HepG2 (cell line): ENCODE data around the gene FBXO5. TPM values are rescaled to one million over a fixed set of nuclear protein-coding genes. Genes with fewer than 3 reads are reported as not detected.

ENCODE experiments used
- HOXD1 ChIP-seq: sonication (generic); formaldehyde crosslinking; IDR thresholded peaks from 2 replicates; pipeline ENCODE4 v1.5.0; 2020; ENCODE audit warnings: missing genetic modification reagents
- KLF12 ChIP-seq: sonication (generic); formaldehyde crosslinking; IDR thresholded peaks from 2 replicates; pipeline ENCODE4 v1.4.0; 2020; ENCODE audit warnings: missing genetic modification reagents, borderline replicate concordance
- NR2C2 ChIP-seq: sonication (generic); formaldehyde crosslinking; IDR thresholded peaks from 2 replicates; pipeline ENCODE4 v1.4.0; 2020; ENCODE audit warnings: missing genetic modification reagents, mild to moderate bottlenecking, moderate library complexity, borderline replicate concordance
- RFX3 ChIP-seq: IDR thresholded peaks from 2 replicates; pipeline ENCODE4 v1.6.1; 2016; ENCODE audit warnings: missing biosample characterization, missing genetic modification reagents
- ZBTB1 ChIP-seq: sonication (generic); formaldehyde crosslinking; IDR thresholded peaks from 2 replicates; pipeline ENCODE4 v1.4.0; 2020; ENCODE audit warnings: missing genetic modification reagents, borderline replicate concordance
- ZNF3 ChIP-seq: IDR thresholded peaks from 2 replicates; pipeline ENCODE4 v1.7.0; 2017; ENCODE audit warnings: inconsistent platforms
- ZNF549 ChIP-seq: sonication (generic); formaldehyde crosslinking; IDR thresholded peaks from 2 replicates; pipeline ENCODE4 v1.5.0; 2020; ENCODE audit warnings: missing genetic modification reagents
- ZNF605 ChIP-seq: sonication (generic); formaldehyde crosslinking; IDR thresholded peaks from 2 replicates; pipeline ENCODE4 v1.8.0; 2022; ENCODE audit warnings: mild to moderate bottlenecking, missing genetic modification reagents
- ZSCAN20 ChIP-seq: sonication (generic); formaldehyde crosslinking; IDR thresholded peaks from 2 replicates; pipeline ENCODE4 v1.4.0; 2020; ENCODE audit warnings: missing genetic modification reagents, mild to moderate bottlenecking, borderline replicate concordance
- polyA plus RNA-seq, 8 experiments: library from polyadenylated mRNA; depleted of rRNA in 3 of 8; stranded (reverse) in 7 of 8; unstranded in 1 of 8; fragments of >200 nt; fragmentation: Illumina TruSeq in 4 of 8; extraction: Trizol in 4 of 8; gene quantifications; 2 replicates each; pipeline versions ENCODE4 v1.2.1 to v1.2.3, GENCODE V29; 2011 to 2016; ENCODE audit warnings: low read depth in 4 of 8, missing spikeins in 1 of 8, mixed read lengths in 1 of 8; ENCODE audit not compliant: insufficient read depth in 1 of 8
- total RNA-seq, 5 experiments: library from RNA; depleted of rRNA; stranded (reverse); fragments of >200 nt; fragmentation: Illumina TruSeq; extraction: Trizol; gene quantifications; 2 replicates each; pipeline ENCODE4 v1.2.3, GENCODE V29; 2016; ENCODE audit warnings: low read depth in 1 of 5
- TF ChIP-seq, protein P1 (sequence below): sonication (generic); formaldehyde crosslinking; IDR thresholded peaks from 2 replicates; pipeline ENCODE4 v1.5.0; 2020; ENCODE audit warnings: missing genetic modification reagents
- TF ChIP-seq, protein P2 (sequence below): sonication (generic); formaldehyde crosslinking; IDR thresholded peaks from 2 replicates; pipeline ENCODE4 v1.5.1; 2020; ENCODE audit warnings: missing genetic modification reagents, mild to moderate bottlenecking, borderline replicate concordance
- TF ChIP-seq, protein P3 (sequence below): sonication (generic); formaldehyde crosslinking; IDR thresholded peaks from 2 replicates; pipeline ENCODE4 v1.5.0; 2020; ENCODE audit warnings: mild to moderate bottlenecking, low read depth, missing genetic modification reagents, borderline replicate concordance
- TF ChIP-seq, protein P4 (sequence below): sonication (generic); formaldehyde crosslinking; IDR thresholded peaks from 2 replicates; pipeline ENCODE4 v1.9.0; 2021; ENCODE audit warnings: mild to moderate bottlenecking, missing genetic modification reagents
- TF ChIP-seq, protein P5 (sequence below): sonication (generic); formaldehyde crosslinking; IDR thresholded peaks from 2 replicates; pipeline ENCODE4 v1.5.0; 2020; ENCODE audit warnings: mild to moderate bottlenecking, missing genetic modification reagents, borderline replicate concordance

The FBXO5 gene
- total and polyA plus RNA-seq, 2 of the 13 experiments (the other 11 are each of a cell fraction or from before 2014, with no cell fraction given): 15.8 to 41.5 TPM

DNA sequence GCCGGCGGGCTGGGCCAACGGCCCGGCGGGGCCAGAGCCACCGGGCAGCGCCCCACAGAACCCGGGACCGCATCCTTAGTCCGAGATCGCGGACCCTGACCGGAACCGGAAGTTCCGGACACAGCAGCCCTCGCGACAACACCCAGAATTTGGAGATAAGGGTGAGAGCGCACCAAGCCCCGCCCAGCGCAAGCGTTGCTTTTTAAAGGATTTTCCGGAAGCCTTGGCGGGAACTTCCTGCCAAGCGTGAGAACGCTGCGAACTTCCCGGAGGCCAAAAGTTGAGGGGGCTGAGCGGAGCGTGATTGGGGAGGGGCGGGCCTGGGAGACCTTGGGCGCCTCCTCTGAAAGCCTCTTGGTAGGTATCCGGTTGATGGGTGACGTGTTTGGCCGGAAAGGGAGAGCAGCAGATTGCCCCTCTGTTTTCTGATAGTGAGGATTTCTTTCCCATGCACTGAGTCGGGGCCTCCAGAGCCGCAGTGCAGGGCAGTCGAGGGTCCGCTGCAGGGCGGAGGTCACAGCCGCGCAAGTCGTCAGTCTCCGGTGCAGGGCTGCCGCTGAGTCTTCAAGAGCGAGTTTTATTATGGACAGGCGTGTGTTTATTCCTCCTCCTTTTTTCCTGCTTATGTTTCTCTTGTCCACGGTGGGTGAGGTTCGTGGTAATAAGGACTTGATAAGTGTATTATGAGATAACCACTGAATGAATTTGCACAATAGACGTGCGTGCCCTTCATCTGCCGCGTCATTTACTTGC, 19.9 kb upstream of the FBXO5 start, which contains the start of gene MTRF1L (continued):
- TF ChIP-seq, protein P1, sequence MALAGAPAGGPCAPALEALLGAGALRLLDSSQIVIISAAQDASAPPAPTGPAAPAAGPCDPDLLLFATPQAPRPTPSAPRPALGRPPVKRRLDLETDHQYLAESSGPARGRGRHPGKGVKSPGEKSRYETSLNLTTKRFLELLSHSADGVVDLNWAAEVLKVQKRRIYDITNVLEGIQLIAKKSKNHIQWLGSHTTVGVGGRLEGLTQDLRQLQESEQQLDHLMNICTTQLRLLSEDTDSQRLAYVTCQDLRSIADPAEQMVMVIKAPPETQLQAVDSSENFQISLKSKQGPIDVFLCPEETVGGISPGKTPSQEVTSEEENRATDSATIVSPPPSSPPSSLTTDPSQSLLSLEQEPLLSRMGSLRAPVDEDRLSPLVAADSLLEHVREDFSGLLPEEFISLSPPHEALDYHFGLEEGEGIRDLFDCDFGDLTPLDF: peak; percentile 91
- TF ChIP-seq ZNF3 (CRISPR knock-in tag): 0 out of 2 replicates have a peak, but pooled peaks have one; percentile 27
- no peak for TF ChIP-seq RFX3
- peak; percentile 78; the same call in 1 of the 2 replicates for TF ChIP-seq ZSCAN20 (CRISPR knock-in tag)
- TF ChIP-seq, protein P2, sequence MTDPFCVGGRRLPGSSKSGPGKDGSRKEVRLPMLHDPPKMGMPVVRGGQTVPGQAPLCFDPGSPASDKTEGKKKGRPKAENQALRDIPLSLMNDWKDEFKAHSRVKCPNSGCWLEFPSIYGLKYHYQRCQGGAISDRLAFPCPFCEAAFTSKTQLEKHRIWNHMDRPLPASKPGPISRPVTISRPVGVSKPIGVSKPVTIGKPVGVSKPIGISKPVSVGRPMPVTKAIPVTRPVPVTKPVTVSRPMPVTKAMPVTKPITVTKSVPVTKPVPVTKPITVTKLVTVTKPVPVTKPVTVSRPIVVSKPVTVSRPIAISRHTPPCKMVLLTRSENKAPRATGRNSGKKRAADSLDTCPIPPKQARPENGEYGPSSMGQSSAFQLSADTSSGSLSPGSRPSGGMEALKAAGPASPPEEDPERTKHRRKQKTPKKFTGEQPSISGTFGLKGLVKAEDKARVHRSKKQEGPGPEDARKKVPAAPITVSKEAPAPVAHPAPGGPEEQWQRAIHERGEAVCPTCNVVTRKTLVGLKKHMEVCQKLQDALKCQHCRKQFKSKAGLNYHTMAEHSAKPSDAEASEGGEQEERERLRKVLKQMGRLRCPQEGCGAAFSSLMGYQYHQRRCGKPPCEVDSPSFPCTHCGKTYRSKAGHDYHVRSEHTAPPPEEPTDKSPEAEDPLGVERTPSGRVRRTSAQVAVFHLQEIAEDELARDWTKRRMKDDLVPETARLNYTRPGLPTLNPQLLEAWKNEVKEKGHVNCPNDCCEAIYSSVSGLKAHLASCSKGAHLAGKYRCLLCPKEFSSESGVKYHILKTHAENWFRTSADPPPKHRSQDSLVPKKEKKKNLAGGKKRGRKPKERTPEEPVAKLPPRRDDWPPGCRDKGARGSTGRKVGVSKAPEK: no peak
- peak; percentile 82 for TF ChIP-seq HOXD1 (CRISPR knock-in tag)
- TF ChIP-seq, protein P3, sequence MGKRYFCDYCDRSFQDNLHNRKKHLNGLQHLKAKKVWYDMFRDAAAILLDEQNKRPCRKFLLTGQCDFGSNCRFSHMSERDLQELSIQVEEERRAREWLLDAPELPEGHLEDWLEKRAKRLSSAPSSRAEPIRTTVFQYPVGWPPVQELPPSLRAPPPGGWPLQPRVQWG (CRISPR knock-in tag): no peak
- TF ChIP-seq, protein P4, sequence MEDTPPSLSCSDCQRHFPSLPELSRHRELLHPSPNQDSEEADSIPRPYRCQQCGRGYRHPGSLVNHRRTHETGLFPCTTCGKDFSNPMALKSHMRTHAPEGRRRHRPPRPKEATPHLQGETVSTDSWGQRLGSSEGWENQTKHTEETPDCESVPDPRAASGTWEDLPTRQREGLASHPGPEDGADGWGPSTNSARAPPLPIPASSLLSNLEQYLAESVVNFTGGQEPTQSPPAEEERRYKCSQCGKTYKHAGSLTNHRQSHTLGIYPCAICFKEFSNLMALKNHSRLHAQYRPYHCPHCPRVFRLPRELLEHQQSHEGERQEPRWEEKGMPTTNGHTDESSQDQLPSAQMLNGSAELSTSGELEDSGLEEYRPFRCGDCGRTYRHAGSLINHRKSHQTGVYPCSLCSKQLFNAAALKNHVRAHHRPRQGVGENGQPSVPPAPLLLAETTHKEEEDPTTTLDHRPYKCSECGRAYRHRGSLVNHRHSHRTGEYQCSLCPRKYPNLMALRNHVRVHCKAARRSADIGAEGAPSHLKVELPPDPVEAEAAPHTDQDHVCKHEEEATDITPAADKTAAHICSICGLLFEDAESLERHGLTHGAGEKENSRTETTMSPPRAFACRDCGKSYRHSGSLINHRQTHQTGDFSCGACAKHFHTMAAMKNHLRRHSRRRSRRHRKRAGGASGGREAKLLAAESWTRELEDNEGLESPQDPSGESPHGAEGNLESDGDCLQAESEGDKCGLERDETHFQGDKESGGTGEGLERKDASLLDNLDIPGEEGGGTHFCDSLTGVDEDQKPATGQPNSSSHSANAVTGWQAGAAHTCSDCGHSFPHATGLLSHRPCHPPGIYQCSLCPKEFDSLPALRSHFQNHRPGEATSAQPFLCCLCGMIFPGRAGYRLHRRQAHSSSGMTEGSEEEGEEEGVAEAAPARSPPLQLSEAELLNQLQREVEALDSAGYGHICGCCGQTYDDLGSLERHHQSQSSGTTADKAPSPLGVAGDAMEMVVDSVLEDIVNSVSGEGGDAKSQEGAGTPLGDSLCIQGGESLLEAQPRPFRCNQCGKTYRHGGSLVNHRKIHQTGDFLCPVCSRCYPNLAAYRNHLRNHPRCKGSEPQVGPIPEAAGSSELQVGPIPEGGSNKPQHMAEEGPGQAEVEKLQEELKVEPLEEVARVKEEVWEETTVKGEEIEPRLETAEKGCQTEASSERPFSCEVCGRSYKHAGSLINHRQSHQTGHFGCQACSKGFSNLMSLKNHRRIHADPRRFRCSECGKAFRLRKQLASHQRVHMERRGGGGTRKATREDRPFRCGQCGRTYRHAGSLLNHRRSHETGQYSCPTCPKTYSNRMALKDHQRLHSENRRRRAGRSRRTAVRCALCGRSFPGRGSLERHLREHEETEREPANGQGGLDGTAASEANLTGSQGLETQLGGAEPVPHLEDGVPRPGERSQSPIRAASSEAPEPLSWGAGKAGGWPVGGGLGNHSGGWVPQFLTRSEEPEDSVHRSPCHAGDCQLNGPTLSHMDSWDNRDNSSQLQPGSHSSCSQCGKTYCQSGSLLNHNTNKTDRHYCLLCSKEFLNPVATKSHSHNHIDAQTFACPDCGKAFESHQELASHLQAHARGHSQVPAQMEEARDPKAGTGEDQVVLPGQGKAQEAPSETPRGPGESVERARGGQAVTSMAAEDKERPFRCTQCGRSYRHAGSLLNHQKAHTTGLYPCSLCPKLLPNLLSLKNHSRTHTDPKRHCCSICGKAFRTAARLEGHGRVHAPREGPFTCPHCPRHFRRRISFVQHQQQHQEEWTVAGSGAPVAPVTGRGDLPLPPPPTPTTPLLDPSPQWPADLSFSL (CRISPR knock-in tag): no peak
- TF ChIP-seq ZBTB1: no peak
- no peak for TF ChIP-seq ZNF549 (CRISPR knock-in tag)
- TF ChIP-seq ZNF605 (CRISPR knock-in tag): peak; percentile 81
- peak; percentile 83 for TF ChIP-seq NR2C2 (CRISPR knock-in tag)
- TF ChIP-seq, protein P5, sequence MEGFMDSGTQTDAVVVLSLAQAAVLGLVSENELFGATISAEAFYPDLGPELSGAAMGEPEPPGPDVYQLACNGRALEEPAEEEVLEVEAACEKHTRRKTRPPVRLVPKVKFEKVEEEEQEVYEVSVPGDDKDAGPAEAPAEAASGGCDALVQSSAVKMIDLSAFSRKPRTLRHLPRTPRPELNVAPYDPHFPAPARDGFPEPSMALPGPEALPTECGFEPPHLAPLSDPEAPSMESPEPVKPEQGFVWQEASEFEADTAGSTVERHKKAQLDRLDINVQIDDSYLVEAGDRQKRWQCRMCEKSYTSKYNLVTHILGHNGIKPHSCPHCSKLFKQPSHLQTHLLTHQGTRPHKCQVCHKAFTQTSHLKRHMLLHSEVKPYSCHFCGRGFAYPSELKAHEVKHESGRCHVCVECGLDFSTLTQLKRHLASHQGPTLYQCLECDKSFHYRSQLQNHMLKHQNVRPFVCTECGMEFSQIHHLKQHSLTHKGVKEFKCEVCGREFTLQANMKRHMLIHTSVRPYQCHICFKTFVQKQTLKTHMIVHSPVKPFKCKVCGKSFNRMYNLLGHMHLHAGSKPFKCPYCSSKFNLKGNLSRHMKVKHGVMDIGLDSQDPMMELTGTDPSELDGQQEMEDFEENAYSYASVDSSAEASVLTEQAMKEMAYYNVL (CRISPR knock-in tag): peak; percentile 61; the same call in 1 of the 2 replicates
- peak; percentile 64; the same call in 1 of the 2 replicates for TF ChIP-seq KLF12 (CRISPR knock-in tag)
